ENCODE data around the gene CBFA2T3.

DNA sequence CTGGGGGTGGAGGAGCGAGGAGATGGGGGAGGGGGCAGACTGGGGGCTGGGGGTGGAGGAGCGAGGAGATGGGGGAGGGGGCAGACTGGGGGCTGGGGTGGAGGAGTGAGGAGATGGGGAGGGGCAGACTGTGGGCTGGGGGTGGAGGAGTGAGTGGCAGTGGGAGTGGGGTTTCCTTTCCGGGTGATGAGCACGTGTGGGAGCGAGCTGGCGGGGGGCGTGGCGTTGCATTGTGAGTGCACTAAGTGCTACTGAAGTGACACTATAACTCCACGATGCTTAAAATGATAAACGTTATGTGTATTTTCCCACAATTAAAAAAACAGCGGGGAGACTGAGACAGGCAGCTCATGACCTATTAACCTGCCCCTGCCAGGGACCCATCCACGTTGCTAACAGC is 46.3 kb downstream of the CBFA2T3 start:
- TF ChIP-seq, protein P1, sequence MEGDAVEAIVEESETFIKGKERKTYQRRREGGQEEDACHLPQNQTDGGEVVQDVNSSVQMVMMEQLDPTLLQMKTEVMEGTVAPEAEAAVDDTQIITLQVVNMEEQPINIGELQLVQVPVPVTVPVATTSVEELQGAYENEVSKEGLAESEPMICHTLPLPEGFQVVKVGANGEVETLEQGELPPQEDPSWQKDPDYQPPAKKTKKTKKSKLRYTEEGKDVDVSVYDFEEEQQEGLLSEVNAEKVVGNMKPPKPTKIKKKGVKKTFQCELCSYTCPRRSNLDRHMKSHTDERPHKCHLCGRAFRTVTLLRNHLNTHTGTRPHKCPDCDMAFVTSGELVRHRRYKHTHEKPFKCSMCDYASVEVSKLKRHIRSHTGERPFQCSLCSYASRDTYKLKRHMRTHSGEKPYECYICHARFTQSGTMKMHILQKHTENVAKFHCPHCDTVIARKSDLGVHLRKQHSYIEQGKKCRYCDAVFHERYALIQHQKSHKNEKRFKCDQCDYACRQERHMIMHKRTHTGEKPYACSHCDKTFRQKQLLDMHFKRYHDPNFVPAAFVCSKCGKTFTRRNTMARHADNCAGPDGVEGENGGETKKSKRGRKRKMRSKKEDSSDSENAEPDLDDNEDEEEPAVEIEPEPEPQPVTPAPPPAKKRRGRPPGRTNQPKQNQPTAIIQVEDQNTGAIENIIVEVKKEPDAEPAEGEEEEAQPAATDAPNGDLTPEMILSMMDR (IDR thresholded peaks at IDR 0.05 in 8 of 11, conservative IDR thresholded peaks at IDR 0.05 in 3 of 11), result no peak
- no peak for TF ChIP-seq POLR2A (IDR thresholded peaks at IDR 0.05)

Measured in spleen (tissue), 7 donors.